Measurements from ENCODE around the gene SETD5.

The SETD5 gene

GRCh38 chr3:9503283-9503682, 105.9 kb downstream of the SETD5 start:
- CTCF ChIA-PET: interaction anchor here (0.6 to 1.1 kb wide), 6 partner anchors 8 to 290 kb away, joined by 3 to 6 read pairs (median 3); no protein-coding TSS in a partner anchor
- H3K27ac ChIP-seq: no peak overlapping the region
- POLR2A ChIA-PET (ENCODE audit: low non-redundant PET): no interaction called here
- peak; percentile 61 for DNase-seq (ENCODE audit: low spot score)
- TF ChIP-seq CTCF (conservative IDR thresholded peaks at IDR 0.05; ENCODE audit: low read depth): peak; percentile 88

GRCh38 chr3:9507586-9508578, 110.5 kb downstream of the SETD5 start:
- ChIA-PET POLR2A (ENCODE audit: low non-redundant PET) (no interaction called here), CTCF (interaction anchor here (0.7 kb wide), 1 partner anchor 150 kb away, joined by 8 read pairs; no protein-coding TSS in a partner anchor)
- DNase-seq (ENCODE audit: low spot score): no peak
- H3K27ac ChIP-seq: no peak overlapping the region
- TF ChIP-seq CTCF (conservative IDR thresholded peaks at IDR 0.05; ENCODE audit: low read depth): no peak

- no peak for DNase-seq (ENCODE audit: low spot score)
- POLR2A ChIA-PET (ENCODE audit: low non-redundant PET): no interaction called here
- no peak overlapping the region for H3K27ac ChIP-seq
- no peak for TF ChIP-seq CTCF (conservative IDR thresholded peaks at IDR 0.05; ENCODE audit: low read depth)
- CTCF ChIA-PET: interaction anchor here (0.5 kb wide), 1 partner anchor 207 kb away, joined by 3 read pairs; no protein-coding TSS in a partner anchor
Measured at GRCh38 chr3:9508781-9509180, 111.4 kb downstream of the SETD5 start.

GRCh38 chr3:9512456-9513045, 115.1 kb downstream of the SETD5 start:
- DNase-seq (ENCODE audit: low spot score): no peak
- POLR2A ChIA-PET (ENCODE audit: low non-redundant PET): no interaction called here
- no peak overlapping the region for H3K27ac ChIP-seq
- CTCF ChIA-PET: interaction anchor here (0.6 kb wide), 1 partner anchor 564 kb away, joined by 3 read pairs; no protein-coding TSS in a partner anchor
- no peak for TF ChIP-seq CTCF (conservative IDR thresholded peaks at IDR 0.05; ENCODE audit: low read depth)

- H3K27ac ChIP-seq: no peak overlapping the region
- CTCF ChIA-PET: no interaction called here
- no peak for TF ChIP-seq CTCF (conservative IDR thresholded peaks at IDR 0.05; ENCODE audit: low read depth)
- DNase-seq (ENCODE audit: low spot score): no peak
- POLR2A ChIA-PET (ENCODE audit: low non-redundant PET): no interaction called here
Measured at GRCh38 chr3:9514306-9514705, 116.9 kb downstream of the SETD5 start.

GRCh38 chr3:9514956-9515355, 117.5 kb downstream of the SETD5 start:
- H3K27ac ChIP-seq: no peak overlapping the region
- ChIA-PET CTCF (no interaction called here), POLR2A (ENCODE audit: low non-redundant PET) (no interaction called here)
- DNase-seq (ENCODE audit: low spot score): no peak
- no peak for TF ChIP-seq CTCF (conservative IDR thresholded peaks at IDR 0.05; ENCODE audit: low read depth)
